ENCODE measurements around the gene ROBO1.

The ROBO1 gene

DNA sequence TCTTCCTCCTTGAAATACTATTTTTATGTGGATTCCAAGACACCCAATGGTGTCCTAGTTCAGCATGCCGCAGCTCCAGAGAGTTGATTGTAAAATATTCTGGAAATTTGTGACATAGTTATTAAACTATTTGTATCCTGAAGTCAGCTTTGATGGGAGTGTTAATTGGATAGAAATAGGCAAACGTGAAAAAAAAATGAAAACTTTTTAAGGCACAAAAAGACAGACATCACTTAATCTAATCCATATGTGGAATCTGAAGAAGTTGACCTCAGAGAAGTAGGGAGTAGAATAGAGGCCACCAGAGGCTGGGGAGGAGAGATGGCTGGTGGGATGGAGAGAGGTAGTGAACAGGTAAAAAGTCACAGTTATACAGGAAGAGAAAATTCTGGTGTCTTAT is 704.2 kb downstream of the ROBO1 start:
- H3K27ac ChIP-seq = no peak overlapping the region
- TF ChIP-seq, protein P1, sequence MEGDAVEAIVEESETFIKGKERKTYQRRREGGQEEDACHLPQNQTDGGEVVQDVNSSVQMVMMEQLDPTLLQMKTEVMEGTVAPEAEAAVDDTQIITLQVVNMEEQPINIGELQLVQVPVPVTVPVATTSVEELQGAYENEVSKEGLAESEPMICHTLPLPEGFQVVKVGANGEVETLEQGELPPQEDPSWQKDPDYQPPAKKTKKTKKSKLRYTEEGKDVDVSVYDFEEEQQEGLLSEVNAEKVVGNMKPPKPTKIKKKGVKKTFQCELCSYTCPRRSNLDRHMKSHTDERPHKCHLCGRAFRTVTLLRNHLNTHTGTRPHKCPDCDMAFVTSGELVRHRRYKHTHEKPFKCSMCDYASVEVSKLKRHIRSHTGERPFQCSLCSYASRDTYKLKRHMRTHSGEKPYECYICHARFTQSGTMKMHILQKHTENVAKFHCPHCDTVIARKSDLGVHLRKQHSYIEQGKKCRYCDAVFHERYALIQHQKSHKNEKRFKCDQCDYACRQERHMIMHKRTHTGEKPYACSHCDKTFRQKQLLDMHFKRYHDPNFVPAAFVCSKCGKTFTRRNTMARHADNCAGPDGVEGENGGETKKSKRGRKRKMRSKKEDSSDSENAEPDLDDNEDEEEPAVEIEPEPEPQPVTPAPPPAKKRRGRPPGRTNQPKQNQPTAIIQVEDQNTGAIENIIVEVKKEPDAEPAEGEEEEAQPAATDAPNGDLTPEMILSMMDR (conservative IDR thresholded peaks at IDR 0.05) = no peak
- TF ChIP-seq ZFX (IDR thresholded peaks at IDR 0.05) = no peak

GRCh38 chr3:79057756-79058155 is 710.0 kb downstream of the ROBO1 start:
- TF ChIP-seq, protein P1 (conservative IDR thresholded peaks at IDR 0.05) = no peak
- TF ChIP-seq ZFX (IDR thresholded peaks at IDR 0.05) = no peak
- no peak overlapping the region for H3K27ac ChIP-seq

DNA sequence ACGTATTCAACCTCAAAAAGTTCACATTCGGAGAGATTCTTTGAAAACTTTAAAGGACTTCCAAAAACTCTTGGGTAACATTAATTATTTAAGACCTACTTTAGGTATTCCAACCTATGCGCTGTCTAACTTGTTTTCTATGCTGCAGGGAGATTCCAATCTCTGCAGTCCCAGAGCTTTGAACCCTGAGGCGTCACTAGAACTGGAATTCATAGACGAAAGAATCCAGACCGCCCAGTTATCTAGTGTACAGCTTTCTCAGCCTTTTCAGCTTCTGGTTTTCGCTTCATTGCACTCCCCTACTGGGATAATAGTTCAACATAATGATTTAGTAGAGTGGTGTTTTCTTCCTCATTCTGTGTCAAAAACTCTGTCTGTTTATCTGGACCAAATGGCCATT is 711.3 kb downstream of the ROBO1 start:
- no peak for TF ChIP-seq ZFX (IDR thresholded peaks at IDR 0.05)
- TF ChIP-seq, protein P1 (conservative IDR thresholded peaks at IDR 0.05) = no peak
- H3K27ac ChIP-seq = no peak overlapping the region

DNA sequence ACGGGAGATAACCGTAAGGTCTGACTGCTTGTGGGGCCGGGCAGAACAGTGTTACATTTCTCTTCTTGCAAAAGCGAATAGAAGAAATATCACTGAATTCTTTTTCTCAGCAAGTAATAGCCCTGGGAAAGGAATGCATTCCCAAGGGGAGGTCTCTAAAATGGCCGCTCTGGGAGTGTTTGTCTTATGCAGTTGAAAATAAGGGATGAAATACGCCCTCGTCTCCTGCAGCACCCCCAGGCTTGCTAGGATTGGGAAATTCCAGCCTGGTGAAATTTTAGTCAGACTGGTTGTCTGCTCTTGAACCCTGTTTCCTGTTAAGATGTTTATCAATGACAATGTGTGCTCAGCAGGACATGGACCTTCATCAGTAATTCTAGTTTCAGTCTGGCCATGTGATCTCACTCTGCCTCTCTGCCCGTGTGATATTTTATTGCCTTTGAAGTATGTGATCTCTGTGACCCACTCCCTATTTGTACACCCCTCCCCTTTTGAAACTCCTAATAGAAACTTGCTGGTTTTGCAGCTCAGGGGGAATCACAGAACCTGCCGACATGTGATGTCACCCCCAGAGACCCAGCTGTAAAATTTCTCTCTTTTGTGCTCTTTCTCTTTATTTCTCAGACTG is 715.6 kb downstream of the ROBO1 start:
- TF ChIP-seq, protein P1 (conservative IDR thresholded peaks at IDR 0.05) = no peak
- TF ChIP-seq ZFX (IDR thresholded peaks at IDR 0.05) = no peak
- no peak overlapping the region for H3K27ac ChIP-seq

DNA sequence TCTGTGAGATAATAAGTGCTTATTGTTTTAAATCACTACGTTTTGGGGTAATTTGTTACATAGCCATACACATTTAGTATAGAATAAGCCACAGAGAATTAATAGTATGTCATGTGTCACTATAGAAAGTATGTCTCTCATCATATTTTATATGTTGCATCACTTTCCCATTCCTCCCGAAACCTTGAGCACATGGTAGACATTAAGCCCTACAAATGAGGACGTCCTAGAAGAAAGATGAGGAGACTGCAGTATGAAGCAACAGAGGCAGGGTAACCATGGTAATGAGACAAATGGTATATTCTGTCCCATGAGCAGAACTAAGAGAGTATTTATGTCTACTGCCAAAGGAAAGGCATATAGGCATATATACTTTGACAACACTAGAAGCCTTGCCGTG is 720.2 kb downstream of the ROBO1 start:
- no peak overlapping the region for H3K27ac ChIP-seq
- TF ChIP-seq, protein P1 (conservative IDR thresholded peaks at IDR 0.05) = no peak
- no peak for TF ChIP-seq ZFX (IDR thresholded peaks at IDR 0.05)

GRCh38 chr3:79041621-79042020 is 726.2 kb downstream of the ROBO1 start:
- H3K27ac ChIP-seq = no peak overlapping the region
- TF ChIP-seq ZFX (IDR thresholded peaks at IDR 0.05) = no peak
- TF ChIP-seq, protein P1 (conservative IDR thresholded peaks at IDR 0.05) = no peak

GRCh38 chr3:79040701-79041100 is 727.1 kb downstream of the ROBO1 start:
- no peak overlapping the region for H3K27ac ChIP-seq
- TF ChIP-seq ZFX (IDR thresholded peaks at IDR 0.05) = no peak
- TF ChIP-seq, protein P1 (conservative IDR thresholded peaks at IDR 0.05) = no peak
